HCT116 (cell line): ENCODE results near the gene ICA1L. TPM values are rescaled to one million over a fixed set of nuclear protein-coding genes. Genes with fewer than 3 reads are reported as not detected.

Source experiments
- ATAC-seq: fragments of 200-7000 bp; cut with Tn5 transposase; 2 replicates; pipeline ENCODE4 v1.9.1; 2020; ENCODE audit warnings: mild to moderate bottlenecking, moderate library complexity
- BruUV-seq: library from RNA; stranded (reverse); fragments of 400-500 nt; replicated peaks from 2 replicates; lab custom pipeline; 2021; lab: Mats Ljungman, UMichigan
- CTCF ChIA-PET: fragments of 300-600 bp; sonication (Branson Sonifier 250); formaldehyde crosslinking; loops from one replicate; lab custom pipeline; 2021; ENCODE audit warnings: antibody characterized with exemption; lab: Charles Lee
- POLR2A ChIA-PET: fragments of 300-600, 350-600 bp; sonication (Branson Sonifier 250); formaldehyde crosslinking; loops from one replicate; lab custom pipeline; 2021; ENCODE audit warnings: antibody characterized with exemption; lab: Charles Lee
- RAD21 ChIA-PET, 2 experiments: fragments of 300-600 bp; sonication (Branson Sonifier 250); formaldehyde crosslinking; loops; one replicate each; lab custom pipeline; 2023; ENCODE audit warnings: low total read pairs in 2 of 2; ENCODE audit not compliant: uncharacterized antibody in 2 of 2, unreplicated experiment in 2 of 2, low non-redundant PET in 1 of 2; lab: Charles Lee
- DNase-seq: peaks from one replicate; pipeline ENCODE4 v3.0.0-alpha.2; 2010; ENCODE audit warnings: low read depth, low spot score
- H2AFZ ChIP-seq: fragments of 200-600 bp; shearing (Covaris generic), sonication (generic); 2 replicates; pipeline ENCODE4 v1.6.1; 2017; ENCODE audit warnings: low read depth, mixed run types, mixed read lengths, antibody characterized with exemption, low read length; ENCODE audit not compliant: poor library complexity, severe bottlenecking
- H3K27ac ChIP-seq: 2 replicates; pipeline ENCODE4 v1.5.1; 2012; ENCODE audit warnings: low read depth, low read length
- H3K27me3 ChIP-seq: fragments of 200-600 bp; sonication (generic); 2 replicates; pipeline ENCODE4 v1.6.1; 2016; ENCODE audit warnings: mixed run types, low read length, mixed read lengths; ENCODE audit not compliant: insufficient read depth
- H3K36me3 ChIP-seq, 2 experiments: fragments of 200-500 bp in 1 of 2; fragments of 200-600 bp in 1 of 2; sonication (Bioruptor generic) in 1 of 2; sonication (generic) in 1 of 2; 2 replicates each; pipeline versions ENCODE4 v1.5.1 to v1.6.1; 2014 to 2016; ENCODE audit warnings: low read length in 2 of 2, inconsistent platforms in 1 of 2, mixed read lengths in 1 of 2, mixed run types in 1 of 2; ENCODE audit not compliant: insufficient read depth in 2 of 2, control insufficient read depth in 1 of 2
- H3K4me1 ChIP-seq, 2 experiments: fragments of 200-600 bp in 1 of 2; sonication (generic) in 1 of 2; 2 replicates each; pipeline versions ENCODE4 v1.5.1 to v1.6.1; 2012 to 2017; ENCODE audit warnings: low read length in 2 of 2, inconsistent platforms in 1 of 2, mild to moderate bottlenecking in 1 of 2, mixed read lengths in 1 of 2, mixed run types in 1 of 2, moderate library complexity in 1 of 2; ENCODE audit not compliant: insufficient read depth in 2 of 2, control insufficient read depth in 1 of 2
- H3K4me2 ChIP-seq: fragments of 200-600 bp; sonication (generic); 2 replicates; pipeline ENCODE4 v1.6.1; 2017; ENCODE audit warnings: mixed run types, low read length, mixed read lengths
- H3K4me3 ChIP-seq, 2 experiments: fragments of 200-600 bp in 1 of 2; sonication (generic) in 1 of 2; replicated peaks in 1 of 2; 2 replicates each; pipeline ENCODE4 v1.5.1; 2011 to 2016; ENCODE audit warnings: low read length in 2 of 2, control low read depth in 1 of 2, low read depth in 1 of 2, mild to moderate bottlenecking in 1 of 2, mixed read lengths in 1 of 2, mixed run types in 1 of 2
- H3K79me2 ChIP-seq: fragments of 200-600 bp; sonication (generic); 2 replicates; pipeline ENCODE4 v1.6.1; 2017; ENCODE audit warnings: mild to moderate bottlenecking, mixed run types, low read length, moderate library complexity, mixed read lengths; ENCODE audit not compliant: insufficient read depth
- H3K9ac ChIP-seq: fragments of 200-600 bp; sonication (generic); 2 replicates; pipeline ENCODE4 v1.6.1; 2016; ENCODE audit warnings: low read length, mixed read lengths
- H3K9me2 ChIP-seq: fragments of 200-600 bp; sonication (generic), shearing (Covaris generic); 2 replicates; pipeline ENCODE4 v1.6.1; 2017; ENCODE audit warnings: mixed run types, mild to moderate bottlenecking, moderate library complexity; ENCODE audit not compliant: insufficient read depth
- H3K9me3 ChIP-seq, 2 experiments: fragments of 200-500 bp in 1 of 2; fragments of 200-600 bp in 1 of 2; sonication (Bioruptor generic) in 1 of 2; sonication (generic) in 1 of 2; 2 replicates each; pipeline ENCODE4 v1.6.1; 2014 to 2017; ENCODE audit warnings: low read length in 2 of 2, mixed read lengths in 2 of 2, inconsistent platforms in 1 of 2, low read depth in 1 of 2, mild to moderate bottlenecking in 1 of 2, mixed run types in 1 of 2, moderate library complexity in 1 of 2; ENCODE audit not compliant: control insufficient read depth in 1 of 2, insufficient read depth in 1 of 2
- H4K20me1 ChIP-seq: fragments of 200-600 bp; sonication (generic), shearing (Covaris generic); 2 replicates; pipeline ENCODE4 v1.6.1; 2017; ENCODE audit warnings: mixed run types, mild to moderate bottlenecking, moderate library complexity; ENCODE audit not compliant: insufficient read depth
- CEBPB ChIP-seq: IDR thresholded peaks from 2 replicates; pipeline ENCODE4 v1.6.1; 2012; ENCODE audit warnings: low read depth
- MAX ChIP-seq: IDR thresholded peaks from 2 replicates; pipeline ENCODE4 v1.6.1; 2012
- REST ChIP-seq: IDR thresholded peaks from 2 replicates; pipeline ENCODE4 v1.6.1; 2012; ENCODE audit warnings: low read depth
- YY1 ChIP-seq: IDR thresholded peaks from 2 replicates; pipeline ENCODE4 v1.6.1; 2011; ENCODE audit warnings: low read length, low read depth, moderate library complexity, mild to moderate bottlenecking; ENCODE audit not compliant: insufficient replicate concordance; ENCODE audit errors: extremely low read depth
- intact Hi-C: fragments of 100-400 bp; cut with micrococcal nuclease; formaldehyde crosslinking; loops from 2 replicates; pipeline ENCODE4 v1.10.0; 2022
- total RNA-seq: library from RNA; stranded (reverse); gene quantifications from one replicate; pipeline ENCODE4 v1.2.1, GENCODE V29; 2021; ENCODE audit not compliant: unreplicated experiment

The ICA1L gene
- total RNA-seq, 1 experiment from 2014 or later, result 2.5 TPM

- H3K9me2 ChIP-seq, result no peaks in the 10 kb centered on the region
- ChIA-PET POLR2A (no interaction called here), RAD21 (no interaction called here), CTCF (no interaction called here)
- no peak overlapping the region for H3K4me3 ChIP-seq
- H3K36me3 ChIP-seq, result no peaks in the 10 kb centered on the region; a peak in 1 of 4 replicates
- H3K79me2 ChIP-seq, result no peaks in the 10 kb centered on the region
- no peaks in the 10 kb centered on the region for H3K4me1 ChIP-seq
- TF ChIP-seq REST (no peak), YY1 (no peak), CEBPB (no peak), MAX (no peak)
- no peaks in the 10 kb centered on the region for H4K20me1 ChIP-seq
- no peak overlapping the region for H3K9ac ChIP-seq
- ATAC-seq (no peak), DNase-seq (no peak)
- intact Hi-C loops, result no loop called here
- no peaks in the 10 kb centered on the region for H3K9me3 ChIP-seq
- H2AFZ ChIP-seq, result no peak overlapping the region
- H3K27ac ChIP-seq, result no peak overlapping the region
- H3K27me3 ChIP-seq, result no peaks in the 10 kb centered on the region
- no TSS peak for BruUV-seq
- no peak overlapping the region for H3K4me2 ChIP-seq
Measured at GRCh38 chr2:202758604-202759003, 113.0 kb downstream of the ICA1L start.

GRCh38 chr2:202758128-202758527, 113.4 kb downstream of the ICA1L start:
- Histone ChIP-seq H3K4me1 (no peaks in the 10 kb centered on the region), H3K9ac (no peak overlapping the region), H3K27me3 (no peaks in the 10 kb centered on the region), H3K4me2 (no peak overlapping the region), H3K36me3 (no peaks in the 10 kb centered on the region; a peak in 1 of 4 replicates)
- intact Hi-C loops, result no loop called here
- DNase-seq (no peak), ATAC-seq (no peak)
- no TSS peak for BruUV-seq
- no peak for TF ChIP-seq MAX
- TF ChIP-seq, all 23 proteins: peak for 0
- Histone ChIP-seq H3K4me3 (no peak overlapping the region), H2AFZ (no peak overlapping the region), H3K9me2 (no peaks in the 10 kb centered on the region), H3K27ac (no peak overlapping the region), H3K9me3 (no peaks in the 10 kb centered on the region), H4K20me1 (no peaks in the 10 kb centered on the region), H3K79me2 (no peaks in the 10 kb centered on the region)
- ChIA-PET CTCF (no interaction called here), POLR2A (no interaction called here), RAD21 (no interaction called here)
